Pulmonary artery endothelial cell (primary cell): Measurements from ENCODE around the gene GALR3. TPM values are rescaled to one million over a fixed set of nuclear protein-coding genes. Genes with fewer than 3 reads are reported as not detected.

Experiments used
- DNase-seq: peaks from one replicate; pipeline ENCODE4 v3.0.0-alpha.2; 2011; ENCODE audit warnings: low read depth, low spot score
- total RNA-seq: library from RNA; depleted of rRNA; stranded (reverse); fragments of >200 nt; gene quantifications from 2 replicates; pipeline ENCODE4 v1.2.3, GENCODE V29; 2014

The GALR3 gene
- total RNA-seq, 1 donor from 2014 or later: not detected

- DNase-seq: no peak
These were observed 42.3 kb downstream of the GALR3 start for GRCh38 chr22:37865510-37865909.

- DNase-seq: no peak
These were observed 47.1 kb downstream of the GALR3 start for GRCh38 chr22:37870273-37870672.

Other genes with a start within 250 kb of the GALR3 start
- not detected in 2 replicates for gene LGALS2, start 243.3 kb upstream of the GALR3 start, total RNA-seq
- 26.3 and 36.7 TPM in 2 replicates for gene GGA1, start 214.5 kb upstream of the GALR3 start, total RNA-seq
- gene SH3BP1, start 183.7 kb upstream of the GALR3 start, total RNA-seq: 1.1 and 1.5 TPM in 2 replicates
- gene PDXP, start 164.7 kb upstream of the GALR3 start, total RNA-seq: 11.1 and 13.7 TPM in 2 replicates
- gene LGALS1, start 147.7 kb upstream of the GALR3 start, total RNA-seq: 4,833 and 7,629 TPM in 2 replicates
- gene NOL12, start 137.0 kb upstream of the GALR3 start, total RNA-seq: 26.8 and 36.5 TPM in 2 replicates
- gene TRIOBP, start 126.3 kb upstream of the GALR3 start, total RNA-seq: 105 and 115 TPM in 2 replicates
- gene GCAT, start 15.4 kb upstream of the GALR3 start, total RNA-seq: 33.8 and 48.3 TPM in 2 replicates
- gene ANKRD54, start 21.0 kb downstream of the GALR3 start, total RNA-seq: 25.7 and 27.1 TPM in 2 replicates
- gene EIF3L, start 26.0 kb downstream of the GALR3 start, total RNA-seq: 388 and 436 TPM in 2 replicates
- 24.5 and 30.9 TPM in 2 replicates for gene MICALL1, start 82.9 kb downstream of the GALR3 start, total RNA-seq
- gene C22orf23, start 130.2 kb downstream of the GALR3 start, total RNA-seq: 0.26 TPM in 1 of 2 replicates, not detected in the other
- gene POLR2F, start 130.3 kb downstream of the GALR3 start, total RNA-seq: 66.0 and 95.3 TPM in 2 replicates
- gene SOX10, start 161.2 kb downstream of the GALR3 start, total RNA-seq: not detected in 2 replicates
- 8.7 and 12.9 TPM in 2 replicates for gene PICK1, start 234.0 kb downstream of the GALR3 start, total RNA-seq